HepG2 (cell line): ENCODE data around the gene LSM5. TPM values are rescaled to one million over a fixed set of nuclear protein-coding genes. Genes with fewer than 3 reads are reported as not detected.

ENCODE experiments used
- ATAC-seq: fragments of 200-7000 bp; cut with Tn5 transposase; 3 replicates; pipeline ENCODE4 v1.9.1; 2020; ENCODE audit warnings: mild to moderate bottlenecking, moderate library complexity
- BruUV-seq: library from RNA; stranded (reverse); fragments of 400-500 nt; replicated peaks from 2 replicates; lab custom pipeline; 2021; lab: Mats Ljungman, UMichigan
- CTCF ChIA-PET: fragments of 300-600 bp; formaldehyde crosslinking; extraction: SDS; loops from one replicate; lab custom pipeline; 2021; ENCODE audit warnings: low total read pairs, inconsistent platforms, low intra/inter-chr PET ratio; lab: Yijun Ruan, JAX
- POLR2A ChIA-PET: fragments of 350-600 bp; sonication (Branson Sonifier 250); formaldehyde crosslinking; loops from one replicate; lab custom pipeline; 2020; ENCODE audit warnings: antibody characterized with exemption, inconsistent platforms; lab: Yijun Ruan, JAX
- DNase-seq: peaks from one replicate; pipeline ENCODE4 v3.0.0-alpha.2; 2015; ENCODE audit warnings: low spot score
- FAIRE-seq: peaks from 3 replicates; lab custom pipeline; 2011; peaks lifted over from hg19 to GRCh38; lab: Jason Lieb, UNC
- H2AFZ ChIP-seq: one replicate; pipeline ENCODE4 v1.6.1; 2011; ENCODE audit warnings: low read length, inconsistent platforms
- H3K27ac ChIP-seq: fragments of 300-600 bp; 3 replicates; pipeline ENCODE4 v1.8.0; 2011; ENCODE audit warnings: mixed run types, mild to moderate bottlenecking, mixed read lengths, low read length, inconsistent platforms; ENCODE audit not compliant: insufficient read depth; ENCODE audit errors: extremely low read length
- H3K27me3 ChIP-seq, 2 experiments: fragments of 200-600 bp in 1 of 2; 2 replicates in 1 of 2; 3 replicates in 1 of 2; pipeline versions ENCODE4 v1.6.0 to v1.8.0; 2011; ENCODE audit warnings: low read length in 2 of 2, mild to moderate bottlenecking in 2 of 2, moderate library complexity in 2 of 2, inconsistent platforms in 1 of 2; ENCODE audit not compliant: insufficient read depth in 2 of 2, control insufficient read depth in 1 of 2
- H3K36me3 ChIP-seq, 2 experiments: fragments of 200-600 bp in 1 of 2; replicated peaks in 1 of 2; 2 replicates in 1 of 2; 3 replicates in 1 of 2; pipeline versions ENCODE4 v1.5.1 to v1.8.0; 2011; ENCODE audit warnings: low read length in 2 of 2, inconsistent platforms in 1 of 2; ENCODE audit not compliant: insufficient read depth in 2 of 2, control insufficient read depth in 1 of 2
- H3K4me1 ChIP-seq: 2 replicates; pipeline ENCODE4 v1.5.1; 2012; ENCODE audit warnings: low read length, inconsistent platforms; ENCODE audit not compliant: insufficient read depth
- H3K4me2 ChIP-seq: 2 replicates; pipeline ENCODE4 v1.6.0; 2011; ENCODE audit warnings: low read depth, low read length, inconsistent platforms
- H3K4me3 ChIP-seq, 3 experiments: fragments of 200-600 bp in 1 of 3; sonication (generic), shearing (Covaris generic) in 1 of 3; replicated peaks in 1 of 3; 2 replicates each; pipeline ENCODE4 v1.5.1; 2011 to 2016; ENCODE audit warnings: low read length in 3 of 3, inconsistent platforms in 2 of 3, low read depth in 2 of 3, mild to moderate bottlenecking in 2 of 3, control low read depth in 1 of 3, mixed read lengths in 1 of 3; ENCODE audit not compliant: insufficient read depth in 1 of 3
- H3K79me2 ChIP-seq: one replicate; pipeline ENCODE4 v1.6.1; 2011; ENCODE audit warnings: low read length, inconsistent platforms; ENCODE audit not compliant: insufficient read depth
- H3K9ac ChIP-seq: 2 replicates; pipeline ENCODE4 v1.6.0; 2011; ENCODE audit warnings: mild to moderate bottlenecking, low read depth, low read length, inconsistent platforms; ENCODE audit not compliant: insufficient read depth
- H3K9me3 ChIP-seq: 2 replicates; pipeline ENCODE4 v1.5.1; 2012; ENCODE audit warnings: mild to moderate bottlenecking, low read length
- H4K20me1 ChIP-seq: 2 replicates; pipeline ENCODE4 v1.6.0; 2011; ENCODE audit warnings: inconsistent platforms, mild to moderate bottlenecking, low read length, moderate library complexity; ENCODE audit not compliant: insufficient read depth
- BORCS8-MEF2B ChIP-seq: sonication (generic); formaldehyde crosslinking; IDR thresholded peaks from 2 replicates; pipeline ENCODE4 v1.8.0; 2022; ENCODE audit warnings: mild to moderate bottlenecking, missing genetic modification reagents
- CENPT ChIP-seq: sonication (generic); formaldehyde crosslinking; IDR thresholded peaks from 2 replicates; pipeline ENCODE4 v1.8.0; 2022; ENCODE audit warnings: low read depth, mild to moderate bottlenecking, moderate library complexity, missing genetic modification reagents
- FOXK1 ChIP-seq: sonication (generic); formaldehyde crosslinking; IDR thresholded peaks from 2 replicates; pipeline ENCODE4 v1.4.0; 2020; ENCODE audit warnings: low read depth, missing genetic modification reagents, borderline replicate concordance
- HNF4G ChIP-seq, 2 experiments: sonication (generic) in 1 of 2; formaldehyde crosslinking in 1 of 2; IDR thresholded peaks; 2 replicates each; pipeline versions ENCODE4 v1.4.0 to v1.6.1; 2011 to 2020; ENCODE audit warnings: borderline replicate concordance in 2 of 2, low read depth in 2 of 2, mild to moderate bottlenecking in 2 of 2, low read length in 1 of 2, missing genetic modification reagents in 1 of 2, moderate library complexity in 1 of 2
- KAT7 ChIP-seq: IDR thresholded peaks from 2 replicates; pipeline ENCODE4 v1.6.1; 2018; ENCODE audit warnings: borderline replicate concordance, missing compliant biosample characterization
- ZNF160 ChIP-seq: sonication (generic); formaldehyde crosslinking; IDR thresholded peaks from 2 replicates; pipeline ENCODE4 v1.8.0; 2022; ENCODE audit warnings: mild to moderate bottlenecking, inconsistent platforms, missing genetic modification reagents
- ZNF275 ChIP-seq: sonication (generic); formaldehyde crosslinking; IDR thresholded peaks from 2 replicates; pipeline ENCODE4 v1.8.0; 2022; ENCODE audit warnings: missing genetic modification reagents, mild to moderate bottlenecking, inconsistent platforms, borderline replicate concordance
- ZNF280B ChIP-seq: sonication (generic); formaldehyde crosslinking; IDR thresholded peaks from 2 replicates; pipeline ENCODE4 v1.5.0; 2020; ENCODE audit warnings: missing genetic modification reagents, mild to moderate bottlenecking, borderline replicate concordance
- ZNF724P ChIP-seq: sonication (generic); formaldehyde crosslinking; IDR thresholded peaks from 2 replicates; pipeline ENCODE4 v1.8.0; 2022; ENCODE audit warnings: missing genetic modification reagents, borderline replicate concordance
- WGBS: methylation state at CpG from one replicate; pipeline ENCODE4 v1.1.6; 2017; ENCODE audit warnings: low lambda C conversion rate; 5-methylcytosine and 5-hydroxymethylcytosine counted together
- in situ Hi-C: cut with HindIII; loops from 2 replicates; pipeline ENCODE4 v1.10.0; 2017; ENCODE audit warnings: low pct_unique_long_range_greater_than_20kb; ENCODE audit not compliant: extremely low pct_ligation_motif_present
- intact Hi-C: fragments of 100-400 bp; cut with micrococcal nuclease; formaldehyde crosslinking; loops from one replicate; pipeline ENCODE4 v1.10.0; 2022; ENCODE audit not compliant: unreplicated experiment
- polyA plus RNA-seq, 8 experiments: library from polyadenylated mRNA; depleted of rRNA in 3 of 8; stranded (reverse) in 7 of 8; unstranded in 1 of 8; fragments of >200 nt; fragmentation: Illumina TruSeq in 4 of 8; extraction: Trizol in 4 of 8; gene quantifications; 2 replicates each; pipeline versions ENCODE4 v1.2.1 to v1.2.3, GENCODE V29; 2011 to 2016; ENCODE audit warnings: low read depth in 4 of 8, missing spikeins in 1 of 8, mixed read lengths in 1 of 8; ENCODE audit not compliant: insufficient read depth in 1 of 8
- total RNA-seq, 5 experiments: library from RNA; depleted of rRNA; stranded (reverse); fragments of >200 nt; fragmentation: Illumina TruSeq; extraction: Trizol; gene quantifications; 2 replicates each; pipeline ENCODE4 v1.2.3, GENCODE V29; 2016; ENCODE audit warnings: low read depth in 1 of 5

LSM5 gene
- total and polyA plus RNA-seq, 2 of the 13 experiments (the other 11 are each of a cell fraction or from before 2014, with no cell fraction given), result 30.3 to 183 TPM

GRCh38 chr7:32536585-32536984, 46.4 kb upstream of the LSM5 start:
- BruUV-seq, result no TSS peak
- Histone ChIP-seq H3K4me1 (no peaks in the 10 kb centered on the region), H3K27ac (no peak overlapping the region), H3K36me3 (peaks cover 3 to 7% of the 10 kb centered on the region in 2 experiments; a peak in 4 of 5 replicates), H4K20me1 (0 out of 2 replicates have a peak, but pooled peaks cover 5% of the 10 kb centered on the region), H3K4me2 (no peak overlapping the region), H3K4me3 (no peak overlapping the region), H3K9ac (no peak overlapping the region), H3K9me3 (no peaks in the 10 kb centered on the region), H2AFZ (no peak overlapping the region), H3K79me2 (peaks cover 41% of the 10 kb centered on the region), H3K27me3 (no peaks in the 10 kb centered on the region)
- TF ChIP-seq ZNF724P (CRISPR knock-in tag) (no peak), FOXK1 (CRISPR knock-in tag) (no peak), ZNF160 (CRISPR knock-in tag) (no peak), HNF4G (IDR thresholded peaks at IDR 0.05; ENCODE audit: borderline replicate concordance, low read depth, low read length) (no peak), HNF4G (CRISPR knock-in tag; IDR thresholded peaks at IDR 0.05; ENCODE audit: borderline replicate concordance, low read depth) (no peak), KAT7 (no peak), BORCS8-MEF2B (CRISPR knock-in tag) (no peak), ZNF275 (no peak), CENPT (CRISPR knock-in tag) (no peak), ZNF280B (CRISPR knock-in tag) (no peak)
- CTCF ChIA-PET, result no interaction called here
- FAIRE-seq (no peak), ATAC-seq (no peak), DNase-seq (no peak)
- WGBS, result 88% methylated on average over 1 of the region's 1 CpG
- intact Hi-C loops, result no loop called here
- POLR2A ChIA-PET, result no interaction called here
- in situ Hi-C loops, result no loop called here
